Left ventricle myocardium inferior (tissue), 1 donor: ENCODE measurements around the gene HSH2D. TPM values are rescaled to one million over a fixed set of nuclear protein-coding genes. Genes with fewer than 3 reads are reported as not detected.

Experiments
- DNase-seq: peaks from one replicate; pipeline ENCODE4 v3.0.0-alpha.2; 2020
- H3K27ac ChIP-seq: fragments of 200-600 bp; replicated peaks from 2 replicates; pipeline ENCODE4 v1.8.0; 2021
- H3K27me3 ChIP-seq: fragments of 200-600 bp; 2 replicates; pipeline ENCODE4 v1.8.0; 2021; ENCODE audit warnings: low read depth
- H3K36me3 ChIP-seq: fragments of 200-600 bp; 2 replicates; pipeline ENCODE4 v1.8.0; 2021
- H3K4me1 ChIP-seq: fragments of 200-600 bp; 2 replicates; pipeline ENCODE4 v1.8.0; 2021
- H3K4me3 ChIP-seq: fragments of 200-600 bp; 2 replicates; pipeline ENCODE4 v1.8.0; 2021; ENCODE audit warnings: mild to moderate bottlenecking, moderate library complexity
- H3K9me3 ChIP-seq: fragments of 200-600 bp; replicated peaks from 2 replicates; pipeline ENCODE4 v1.8.0; 2021
- intact Hi-C: fragments of 100-400 bp; cut with micrococcal nuclease; formaldehyde crosslinking; loops from one replicate; pipeline ENCODE4 v1.11.0; 2022
- long read RNA-seq: library from polyadenylated mRNA; unstranded; transcript quantifications from one replicate; pipeline ENCODE4 v2.0.0, GENCODE V29; 2021
- total RNA-seq: library from RNA; stranded (reverse); fragmentation: NEBNext Ultra II Directional; extraction: Animal tissue kit (Norgen Biotek cat#: 25700); gene quantifications from one replicate; pipeline ENCODE4 v1.2.1, GENCODE V29; 2021
- TF ChIP-seq, protein P1 (sequence below): fragments of 200-600 bp; IDR thresholded peaks from 2 replicates; pipeline ENCODE4 v1.8.0; 2021; ENCODE audit warnings: antibody characterized with exemption, mild to moderate bottlenecking, borderline replicate concordance
- donor health status: DM: no; HTN: yes; CAD: no; lungs with severe emphysema.

The HSH2D gene
- 0.16 TPM for total RNA-seq
- long read RNA-seq, result 0 reads

DNA sequence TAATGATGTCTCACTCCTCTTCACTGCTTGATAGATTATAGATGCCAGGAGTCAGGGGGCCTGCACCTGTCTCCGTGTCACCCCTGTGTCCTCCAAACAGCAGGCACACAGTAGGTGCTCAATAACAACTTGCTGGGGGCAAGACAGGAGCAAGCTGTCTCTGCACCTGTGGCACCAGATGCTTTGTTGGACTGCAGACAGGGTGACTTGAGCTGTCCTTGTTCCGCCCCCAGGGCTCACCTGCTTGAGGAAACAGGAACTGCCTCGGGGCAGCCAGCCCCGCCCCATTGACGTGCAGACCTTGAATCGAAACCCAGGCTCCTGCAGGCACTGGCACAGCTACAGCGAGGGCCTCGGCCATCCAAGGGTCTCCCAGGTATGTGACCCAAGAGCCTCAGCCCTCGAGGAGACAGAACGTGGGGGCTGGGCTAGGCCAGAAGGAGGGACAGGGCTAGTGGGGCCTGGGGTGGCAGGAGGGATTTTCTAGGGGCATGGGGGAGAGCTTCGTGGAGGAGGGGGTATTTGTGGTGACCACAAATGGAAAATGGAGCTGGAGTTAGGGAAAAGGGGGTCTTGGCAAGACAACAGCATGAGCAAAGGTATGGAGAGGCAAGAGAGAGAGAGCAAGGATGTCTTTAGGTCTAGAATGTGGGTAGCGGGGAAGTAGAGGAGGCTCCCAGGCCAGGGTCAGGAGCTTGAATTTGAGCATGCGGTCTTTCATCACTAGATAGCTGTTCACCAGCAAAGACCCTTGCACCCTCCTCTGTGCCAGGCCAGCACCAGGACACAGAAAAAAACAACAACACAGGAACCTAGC is at the start of gene HSH2D:
HSH2D (plus strand) TSS at position 287 of the 817 bp plus-strand sequence. CDS start 5,066 bp downstream, outside the sequence.
- Histone ChIP-seq H3K4me1 (no peaks in the 10 kb centered on the region), H3K4me3 (no peak within 1 kb of the TSS), H3K9me3 (no peaks in the 10 kb centered on the region), H3K36me3 (no peaks in the 10 kb centered on the region), H3K27ac (no peak within 1 kb of the TSS), H3K27me3 (peaks cover 29% of the 10 kb centered on the region)
- TF ChIP-seq, protein P1, sequence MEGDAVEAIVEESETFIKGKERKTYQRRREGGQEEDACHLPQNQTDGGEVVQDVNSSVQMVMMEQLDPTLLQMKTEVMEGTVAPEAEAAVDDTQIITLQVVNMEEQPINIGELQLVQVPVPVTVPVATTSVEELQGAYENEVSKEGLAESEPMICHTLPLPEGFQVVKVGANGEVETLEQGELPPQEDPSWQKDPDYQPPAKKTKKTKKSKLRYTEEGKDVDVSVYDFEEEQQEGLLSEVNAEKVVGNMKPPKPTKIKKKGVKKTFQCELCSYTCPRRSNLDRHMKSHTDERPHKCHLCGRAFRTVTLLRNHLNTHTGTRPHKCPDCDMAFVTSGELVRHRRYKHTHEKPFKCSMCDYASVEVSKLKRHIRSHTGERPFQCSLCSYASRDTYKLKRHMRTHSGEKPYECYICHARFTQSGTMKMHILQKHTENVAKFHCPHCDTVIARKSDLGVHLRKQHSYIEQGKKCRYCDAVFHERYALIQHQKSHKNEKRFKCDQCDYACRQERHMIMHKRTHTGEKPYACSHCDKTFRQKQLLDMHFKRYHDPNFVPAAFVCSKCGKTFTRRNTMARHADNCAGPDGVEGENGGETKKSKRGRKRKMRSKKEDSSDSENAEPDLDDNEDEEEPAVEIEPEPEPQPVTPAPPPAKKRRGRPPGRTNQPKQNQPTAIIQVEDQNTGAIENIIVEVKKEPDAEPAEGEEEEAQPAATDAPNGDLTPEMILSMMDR, result no peak
- DNase-seq, result peak; percentile 36
- intact Hi-C loops, result no loop called here

- Histone ChIP-seq H3K27me3 (no peaks in the 10 kb centered on the region), H3K9me3 (no peaks in the 10 kb centered on the region), H3K27ac (peak overlapping the region; percentile 52), H3K4me3 (no peak overlapping the region), H3K36me3 (peaks cover 100% of the 10 kb centered on the region), H3K4me1 (no peaks in the 10 kb centered on the region)
- no peak for DNase-seq
- intact Hi-C loops, result no loop called here
- TF ChIP-seq, protein P1, result no peak
Observed at GRCh38 chr19:16094360-16095070, 49.0 kb upstream of the HSH2D start.

DNA sequence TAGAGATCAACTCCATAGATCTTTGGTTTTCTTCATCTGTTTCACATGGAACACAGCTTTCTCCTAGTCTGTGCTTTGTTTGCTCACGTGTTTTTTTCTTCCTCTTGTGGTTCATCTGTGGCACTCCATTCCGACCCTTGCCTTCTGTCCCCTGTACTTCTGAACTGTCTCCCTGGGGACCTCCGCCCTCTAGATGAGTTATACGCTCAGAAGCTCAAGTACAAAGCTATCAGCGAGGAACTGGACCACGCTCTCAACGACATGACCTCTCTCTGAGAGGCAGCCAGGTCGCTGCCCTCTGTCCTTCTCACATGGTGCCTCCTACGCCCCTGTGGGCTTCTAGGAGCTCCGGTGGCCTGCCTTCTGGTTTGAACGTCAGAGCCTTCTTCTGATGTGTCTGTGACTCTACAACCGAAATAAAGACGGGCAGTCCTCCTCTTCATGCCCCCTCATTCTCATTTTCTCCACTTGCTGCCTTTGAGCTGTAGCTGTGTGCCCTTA is 48.4 kb upstream of the HSH2D start:
- H3K36me3 ChIP-seq, result peaks cover 99% of the 10 kb centered on the region
- TF ChIP-seq, protein P1, result no peak
- no peaks in the 10 kb centered on the region for H3K4me1 ChIP-seq
- H3K27me3 ChIP-seq, result no peaks in the 10 kb centered on the region
- peak overlapping the region; percentile 52 for H3K27ac ChIP-seq
- peak; percentile 31 for DNase-seq
- no peaks in the 10 kb centered on the region for H3K9me3 ChIP-seq
- intact Hi-C loops, result no loop called here
- H3K4me3 ChIP-seq, result no peak overlapping the region

- H3K27me3 ChIP-seq, result no peaks in the 10 kb centered on the region
- no peak overlapping the region for H3K27ac ChIP-seq
- peaks cover 99% of the 10 kb centered on the region for H3K36me3 ChIP-seq
- no peaks in the 10 kb centered on the region for H3K9me3 ChIP-seq
- no peaks in the 10 kb centered on the region for H3K4me1 ChIP-seq
- H3K4me3 ChIP-seq, result no peak overlapping the region
- intact Hi-C loops, result no loop called here
- TF ChIP-seq, protein P1, result no peak
- DNase-seq, result no peak
Observed at GRCh38 chr19:16096280-16096855, 47.1 kb upstream of the HSH2D start.

DNA sequence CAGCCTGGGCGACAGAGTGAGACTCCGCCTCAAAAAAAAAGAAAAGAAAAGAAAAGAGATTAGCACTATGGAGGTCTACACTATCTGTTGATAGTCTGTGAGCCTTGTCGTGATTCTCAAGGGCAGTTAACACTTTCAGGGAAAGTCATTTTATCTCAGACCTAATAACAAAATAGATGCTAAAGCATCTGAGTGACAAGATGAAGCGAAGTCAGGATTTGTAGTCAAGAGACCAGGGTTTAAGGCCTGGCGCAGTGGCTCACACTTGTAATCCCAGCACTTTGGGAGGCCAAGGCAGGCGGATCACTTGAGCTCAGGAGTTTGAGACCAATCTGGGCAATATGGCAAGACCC is 45.1 kb upstream of the HSH2D start:
- no peak for DNase-seq
- Histone ChIP-seq H3K27me3 (no peaks in the 10 kb centered on the region), H3K27ac (no peak overlapping the region), H3K4me1 (no peaks in the 10 kb centered on the region), H3K9me3 (no peaks in the 10 kb centered on the region), H3K36me3 (peaks cover 99% of the 10 kb centered on the region), H3K4me3 (no peak overlapping the region)
- intact Hi-C loops, result no loop called here
- TF ChIP-seq, protein P1, result no peak
